Cardiac fibroblast (primary cell): ENCODE measurements around the gene KLHL24.
A peak's percentile ranks its signal among the peaks of the same experiment; 100 is the strongest.
"Not testable (repeated sequence)": the region's sequence is repeated elsewhere in the genome, so short reads cannot be mapped to it uniquely, and the experiment has no call there.

Source experiments
- DNase-seq, 2 donors: peaks; one replicate each; pipeline versions ENCODE4 v3.0.0 to v3.0.0-alpha.2; 2010; ENCODE audit warnings: low read depth in 2 of 2
- H3K4me3 ChIP-seq, 2 donors: replicated peaks in 1 of 2; 1 replicate in 1 of 2; 2 replicates in 1 of 2; pipeline ENCODE4 v1.5.1; 2011; ENCODE audit warnings: low read depth in 2 of 2, low read length in 2 of 2, mild to moderate bottlenecking in 2 of 2, moderate library complexity in 1 of 2
- TF ChIP-seq, protein P1 (sequence below): IDR thresholded peaks from one replicate; pipeline ENCODE4 v1.5.1; 2011; ENCODE audit warnings: low read depth, mild to moderate bottlenecking, low read length, inconsistent platforms

Gene KLHL24

GRCh38 chr3:183620252-183620628 is 15.2 kb upstream of the KLHL24 start:
- H3K4me3 ChIP-seq, result no peak overlapping the region
- TF ChIP-seq, protein P1, sequence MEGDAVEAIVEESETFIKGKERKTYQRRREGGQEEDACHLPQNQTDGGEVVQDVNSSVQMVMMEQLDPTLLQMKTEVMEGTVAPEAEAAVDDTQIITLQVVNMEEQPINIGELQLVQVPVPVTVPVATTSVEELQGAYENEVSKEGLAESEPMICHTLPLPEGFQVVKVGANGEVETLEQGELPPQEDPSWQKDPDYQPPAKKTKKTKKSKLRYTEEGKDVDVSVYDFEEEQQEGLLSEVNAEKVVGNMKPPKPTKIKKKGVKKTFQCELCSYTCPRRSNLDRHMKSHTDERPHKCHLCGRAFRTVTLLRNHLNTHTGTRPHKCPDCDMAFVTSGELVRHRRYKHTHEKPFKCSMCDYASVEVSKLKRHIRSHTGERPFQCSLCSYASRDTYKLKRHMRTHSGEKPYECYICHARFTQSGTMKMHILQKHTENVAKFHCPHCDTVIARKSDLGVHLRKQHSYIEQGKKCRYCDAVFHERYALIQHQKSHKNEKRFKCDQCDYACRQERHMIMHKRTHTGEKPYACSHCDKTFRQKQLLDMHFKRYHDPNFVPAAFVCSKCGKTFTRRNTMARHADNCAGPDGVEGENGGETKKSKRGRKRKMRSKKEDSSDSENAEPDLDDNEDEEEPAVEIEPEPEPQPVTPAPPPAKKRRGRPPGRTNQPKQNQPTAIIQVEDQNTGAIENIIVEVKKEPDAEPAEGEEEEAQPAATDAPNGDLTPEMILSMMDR, result no peak
- DNase-seq, result no peak

DNA sequence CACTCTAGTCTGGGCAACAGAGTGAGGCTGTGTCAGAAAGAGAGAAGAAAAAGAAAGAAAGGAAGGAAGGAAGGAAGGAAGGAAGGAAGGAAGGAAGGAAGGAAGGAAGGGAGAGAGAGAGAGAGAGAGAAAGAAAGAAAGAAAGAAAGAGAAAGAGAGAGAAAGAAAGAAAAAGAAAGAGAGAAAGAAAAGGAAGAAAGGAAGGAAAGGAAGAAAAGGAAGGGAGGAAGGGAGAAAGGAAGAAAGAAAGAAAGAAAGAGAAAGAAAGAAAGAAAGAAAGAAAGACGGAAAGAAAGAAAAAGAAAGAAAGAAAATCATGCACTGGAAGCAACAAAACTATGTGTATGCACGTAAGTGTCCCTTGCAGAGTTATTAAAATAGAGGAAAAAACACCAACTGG is 12.9 kb upstream of the KLHL24 start:
- H3K4me3 ChIP-seq, result not testable (repeated sequence)

DNA sequence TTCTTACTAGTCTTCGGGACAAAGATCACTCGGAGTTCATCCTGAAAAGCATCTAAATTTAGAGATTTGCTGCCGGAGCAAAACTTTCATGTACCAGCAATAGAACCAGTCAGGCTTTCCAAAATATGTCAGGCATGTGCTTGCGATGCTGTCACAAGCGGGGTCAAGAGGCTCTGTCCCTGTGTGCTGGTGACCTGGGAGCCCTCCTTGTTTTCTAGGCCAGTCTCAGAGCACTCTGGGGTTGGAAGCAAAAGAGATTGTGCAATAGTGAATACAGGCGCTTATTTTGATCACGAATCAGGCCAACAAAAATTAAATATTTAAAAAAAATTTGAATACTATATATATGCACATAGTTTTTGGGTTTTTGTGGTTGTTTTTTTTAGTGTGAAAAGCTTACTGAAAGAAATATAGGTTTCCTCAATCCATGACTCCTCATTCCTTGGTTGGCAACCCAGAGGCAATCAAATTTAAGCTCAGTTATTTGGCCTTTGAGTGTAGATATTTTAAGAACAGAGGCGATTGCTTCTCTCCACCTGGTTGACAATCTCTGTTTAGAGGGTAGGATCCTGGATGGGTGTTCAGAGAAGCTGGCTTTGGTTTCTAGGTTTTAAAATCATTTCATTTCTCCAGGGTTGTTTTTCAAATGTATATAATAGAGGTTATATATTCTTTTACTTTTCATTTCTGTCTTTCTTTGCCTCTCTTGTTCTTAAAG is 8.4 kb upstream of the KLHL24 start:
- TF ChIP-seq, protein P1, result no peak
- peak in 1 of 2 donors; percentile 6 for DNase-seq
- no peak overlapping the region for H3K4me3 ChIP-seq

More for the DNA sequence above, 12.9 kb upstream of the KLHL24 start:
- DNase-seq, result not testable (repeated sequence)

- no peak overlapping the region for H3K4me3 ChIP-seq
- TF ChIP-seq, protein P1, result no peak
- peak; percentile 39 to 63 for DNase-seq
Measured at GRCh38 chr3:183629546-183630301, 5.7 kb upstream of the KLHL24 start.

- H3K4me3 ChIP-seq, result no peak overlapping the region
- no peak for DNase-seq
- TF ChIP-seq, protein P1, result no peak
Measured at GRCh38 chr3:183631715-183632114, 3.7 kb upstream of the KLHL24 start.

DNA sequence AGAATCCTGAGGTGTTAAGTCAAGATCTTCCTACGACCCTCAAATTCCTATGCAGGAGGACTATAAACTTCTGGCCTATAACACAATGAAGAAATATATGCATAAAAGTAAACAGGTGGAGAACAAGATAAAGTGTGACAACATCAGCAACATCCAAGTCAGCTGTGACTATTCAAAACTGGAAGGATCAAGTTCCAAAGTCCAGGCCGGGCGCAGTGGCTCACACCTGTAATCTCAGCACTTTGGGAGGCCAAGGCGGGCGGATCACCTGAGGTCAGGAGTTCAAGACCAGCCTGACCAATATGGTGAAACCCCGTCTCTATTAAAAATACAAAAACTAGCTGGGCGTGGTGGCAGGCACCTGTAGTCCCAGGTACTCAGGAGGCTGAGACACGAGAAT is 2.7 kb upstream of the KLHL24 start:
- H3K4me3 ChIP-seq, DNase-seq: not testable (repeated sequence)

DNA sequence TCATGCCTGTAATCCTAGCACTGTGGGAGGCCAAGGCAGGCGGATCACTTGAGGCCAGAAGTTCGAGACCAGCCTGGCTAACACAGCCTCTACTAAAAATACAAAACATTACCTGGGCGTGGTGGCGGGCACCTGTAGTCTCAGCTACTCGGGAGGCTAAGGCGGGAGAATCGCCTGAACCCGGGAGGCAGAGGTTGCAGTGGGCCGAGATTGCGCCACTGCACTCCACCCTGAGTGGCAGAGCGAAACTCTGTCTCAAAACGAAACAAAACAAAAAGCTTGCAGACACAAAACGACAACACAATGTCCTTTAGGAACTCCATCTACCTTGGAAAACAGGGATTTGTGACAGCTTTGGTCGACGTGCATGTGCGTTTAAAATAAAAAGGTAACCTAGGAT is 716 bp upstream of the KLHL24 start:
- no peak overlapping the region for H3K4me3 ChIP-seq
- TF ChIP-seq, protein P1, result no peak

DNA sequence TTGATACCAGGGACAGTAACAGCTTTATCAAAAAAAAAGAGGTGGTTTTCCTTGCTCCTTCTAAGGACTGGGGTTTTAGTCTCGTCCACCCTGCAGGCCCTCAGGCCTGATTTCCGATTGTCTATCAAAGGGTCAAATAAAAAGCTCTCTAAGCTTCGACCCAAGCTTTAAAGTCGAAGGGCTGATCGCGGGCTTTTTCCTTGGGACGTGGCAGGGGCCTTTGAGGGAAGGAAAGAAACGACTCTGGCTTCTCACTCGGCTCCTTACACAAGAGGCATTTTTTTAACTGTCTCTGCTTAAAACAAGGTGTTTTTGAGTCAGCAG is 354 bp upstream of the KLHL24 start:
- H3K4me3 ChIP-seq, result peak overlapping the region; percentile 89 to 96
- TF ChIP-seq, protein P1, result no peak
- DNase-seq, result no peak

More for the DNA sequence above, 716 bp upstream of the KLHL24 start:
- no peak for DNase-seq
